GM19193 (cell line): ENCODE measurements around the gene ADAMTS1.

Experiments used
- POLR2A ChIP-seq: IDR thresholded peaks from 4 replicates; pipeline ENCODE4 v1.6.1; 2011; ENCODE audit not compliant: insufficient read depth, insufficient read length; ENCODE audit errors: extremely low read depth

Gene ADAMTS1

GRCh38 chr21:26847921-26848320 lies 2.7 kb upstream of the ADAMTS1 start:
- no peak for TF ChIP-seq POLR2A

GRCh38 chr21:26847002-26847401 lies 1.8 kb upstream of the ADAMTS1 start:
- TF ChIP-seq POLR2A, result no peak

GRCh38 chr21:26846036-26846931 lies 1.1 kb upstream of the ADAMTS1 start:
- TF ChIP-seq POLR2A, result no peak

GRCh38 chr21:26845759-26846035 lies 488 bp upstream of the ADAMTS1 start:
- no peak for TF ChIP-seq POLR2A

GRCh38 chr21:26844258-26845065 lies 747 bp downstream of the ADAMTS1 start:
- no peak for TF ChIP-seq POLR2A

GRCh38 chr21:26843933-26844257 lies 1.3 kb downstream of the ADAMTS1 start:
- no peak for TF ChIP-seq POLR2A

- no peak for TF ChIP-seq POLR2A
These were observed 2.0 kb downstream of the ADAMTS1 start for GRCh38 chr21:26842974-26843932.

GRCh38 chr21:26842300-26842699 lies 2.9 kb downstream of the ADAMTS1 start:
- TF ChIP-seq POLR2A, result no peak

- no peak for TF ChIP-seq POLR2A
These were observed 4.3 kb downstream of the ADAMTS1 start for GRCh38 chr21:26840912-26841311.

- no peak for TF ChIP-seq POLR2A
These were observed 5.0 kb downstream of the ADAMTS1 start for GRCh38 chr21:26840201-26840600.

- TF ChIP-seq POLR2A, result no peak
These were observed 7.7 kb downstream of the ADAMTS1 start for GRCh38 chr21:26837539-26837938.

- TF ChIP-seq POLR2A, result no peak
These were observed 8.7 kb downstream of the ADAMTS1 start for GRCh38 chr21:26836528-26836927.

- no peak for TF ChIP-seq POLR2A
These were observed 9.4 kb downstream of the ADAMTS1 start for GRCh38 chr21:26835714-26836265.

GRCh38 chr21:26835027-26835713 lies 10.0 kb downstream of the ADAMTS1 start:
- no peak for TF ChIP-seq POLR2A
